Gastroesophageal sphincter (tissue), 3 donors: ENCODE measurements around the gene RRAGC.
"Not testable (repeated sequence)": the region's sequence is repeated elsewhere in the genome, so short reads cannot be mapped to it uniquely, and the experiment has no call there.

Source experiments
- CTCF ChIP-seq, 4 experiments: fragments of 200-600 bp in 2 of 4; fragments of 450-650 bp in 2 of 4; sonication (generic) in 1 of 4; IDR thresholded peaks; one replicate each; pipeline ENCODE4 v1.5.1; 2017 to 2019; ENCODE audit warnings: antibody characterized with exemption in 4 of 4, mild to moderate bottlenecking in 2 of 4, moderate library complexity in 2 of 4
- POLR2A ChIP-seq, 2 donors: fragments of 450-650 bp; IDR thresholded peaks; one replicate each; pipeline ENCODE4 v1.6.1; 2017; ENCODE audit warnings: antibody characterized with exemption in 2 of 2, mild to moderate bottlenecking in 2 of 2, moderate library complexity in 1 of 2
- POLR2AphosphoS5 ChIP-seq: sonication (generic); formaldehyde crosslinking; IDR thresholded peaks from one replicate; pipeline ENCODE4 v1.6.1; 2017; ENCODE audit warnings: antibody characterized with exemption

GRCh38 chr1:38836316-38836715 lies 23.3 kb downstream of the RRAGC start:
- not testable (repeated sequence) for TF ChIP-seq CTCF (IDR thresholded peaks at IDR 0.05); POLR2A (IDR thresholded peaks at IDR 0.05); POLR2AphosphoS5
